HCT116 (cell line): ENCODE data around the gene NEURL1. TPM values are rescaled to one million over a fixed set of nuclear protein-coding genes. Genes with fewer than 3 reads are reported as not detected.

Experiments
- ATAC-seq: fragments of 200-7000 bp; cut with Tn5 transposase; 2 replicates; pipeline ENCODE4 v1.9.1; 2020; ENCODE audit warnings: mild to moderate bottlenecking, moderate library complexity
- BruUV-seq: library from RNA; stranded (reverse); fragments of 400-500 nt; replicated peaks from 2 replicates; lab custom pipeline; 2021; lab: Mats Ljungman, UMichigan
- CTCF ChIA-PET: fragments of 300-600 bp; sonication (Branson Sonifier 250); formaldehyde crosslinking; loops from one replicate; lab custom pipeline; 2021; ENCODE audit warnings: antibody characterized with exemption; lab: Charles Lee
- POLR2A ChIA-PET: fragments of 300-600, 350-600 bp; sonication (Branson Sonifier 250); formaldehyde crosslinking; loops from one replicate; lab custom pipeline; 2021; ENCODE audit warnings: antibody characterized with exemption; lab: Charles Lee
- RAD21 ChIA-PET, 2 experiments: fragments of 300-600 bp; sonication (Branson Sonifier 250); formaldehyde crosslinking; loops; one replicate each; lab custom pipeline; 2023; ENCODE audit warnings: low total read pairs in 2 of 2; ENCODE audit not compliant: uncharacterized antibody in 2 of 2, unreplicated experiment in 2 of 2, low non-redundant PET in 1 of 2; lab: Charles Lee
- DNase-seq: peaks from one replicate; pipeline ENCODE4 v3.0.0-alpha.2; 2010; ENCODE audit warnings: low read depth, low spot score
- H2AFZ ChIP-seq: fragments of 200-600 bp; shearing (Covaris generic), sonication (generic); 2 replicates; pipeline ENCODE4 v1.6.1; 2017; ENCODE audit warnings: low read depth, mixed run types, mixed read lengths, antibody characterized with exemption, low read length; ENCODE audit not compliant: poor library complexity, severe bottlenecking
- H3K27ac ChIP-seq: 2 replicates; pipeline ENCODE4 v1.5.1; 2012; ENCODE audit warnings: low read depth, low read length
- H3K27me3 ChIP-seq: fragments of 200-600 bp; sonication (generic); 2 replicates; pipeline ENCODE4 v1.6.1; 2016; ENCODE audit warnings: mixed run types, low read length, mixed read lengths; ENCODE audit not compliant: insufficient read depth
- H3K36me3 ChIP-seq, 2 experiments: fragments of 200-500 bp in 1 of 2; fragments of 200-600 bp in 1 of 2; sonication (Bioruptor generic) in 1 of 2; sonication (generic) in 1 of 2; 2 replicates each; pipeline versions ENCODE4 v1.5.1 to v1.6.1; 2014 to 2016; ENCODE audit warnings: low read length in 2 of 2, inconsistent platforms in 1 of 2, mixed read lengths in 1 of 2, mixed run types in 1 of 2; ENCODE audit not compliant: insufficient read depth in 2 of 2, control insufficient read depth in 1 of 2
- H3K4me1 ChIP-seq, 2 experiments: fragments of 200-600 bp in 1 of 2; sonication (generic) in 1 of 2; 2 replicates each; pipeline versions ENCODE4 v1.5.1 to v1.6.1; 2012 to 2017; ENCODE audit warnings: low read length in 2 of 2, inconsistent platforms in 1 of 2, mild to moderate bottlenecking in 1 of 2, mixed read lengths in 1 of 2, mixed run types in 1 of 2, moderate library complexity in 1 of 2; ENCODE audit not compliant: insufficient read depth in 2 of 2, control insufficient read depth in 1 of 2
- H3K4me2 ChIP-seq: fragments of 200-600 bp; sonication (generic); 2 replicates; pipeline ENCODE4 v1.6.1; 2017; ENCODE audit warnings: mixed run types, low read length, mixed read lengths
- H3K4me3 ChIP-seq, 2 experiments: fragments of 200-600 bp in 1 of 2; sonication (generic) in 1 of 2; replicated peaks in 1 of 2; 2 replicates each; pipeline ENCODE4 v1.5.1; 2011 to 2016; ENCODE audit warnings: low read length in 2 of 2, control low read depth in 1 of 2, low read depth in 1 of 2, mild to moderate bottlenecking in 1 of 2, mixed read lengths in 1 of 2, mixed run types in 1 of 2
- H3K79me2 ChIP-seq: fragments of 200-600 bp; sonication (generic); 2 replicates; pipeline ENCODE4 v1.6.1; 2017; ENCODE audit warnings: mild to moderate bottlenecking, mixed run types, low read length, moderate library complexity, mixed read lengths; ENCODE audit not compliant: insufficient read depth
- H3K9ac ChIP-seq: fragments of 200-600 bp; sonication (generic); 2 replicates; pipeline ENCODE4 v1.6.1; 2016; ENCODE audit warnings: low read length, mixed read lengths
- H3K9me2 ChIP-seq: fragments of 200-600 bp; sonication (generic), shearing (Covaris generic); 2 replicates; pipeline ENCODE4 v1.6.1; 2017; ENCODE audit warnings: mixed run types, mild to moderate bottlenecking, moderate library complexity; ENCODE audit not compliant: insufficient read depth
- H3K9me3 ChIP-seq, 2 experiments: fragments of 200-500 bp in 1 of 2; fragments of 200-600 bp in 1 of 2; sonication (Bioruptor generic) in 1 of 2; sonication (generic) in 1 of 2; 2 replicates each; pipeline ENCODE4 v1.6.1; 2014 to 2017; ENCODE audit warnings: low read length in 2 of 2, mixed read lengths in 2 of 2, inconsistent platforms in 1 of 2, low read depth in 1 of 2, mild to moderate bottlenecking in 1 of 2, mixed run types in 1 of 2, moderate library complexity in 1 of 2; ENCODE audit not compliant: control insufficient read depth in 1 of 2, insufficient read depth in 1 of 2
- H4K20me1 ChIP-seq: fragments of 200-600 bp; sonication (generic), shearing (Covaris generic); 2 replicates; pipeline ENCODE4 v1.6.1; 2017; ENCODE audit warnings: mixed run types, mild to moderate bottlenecking, moderate library complexity; ENCODE audit not compliant: insufficient read depth
- JUND ChIP-seq: IDR thresholded peaks from 2 replicates; pipeline ENCODE4 v1.6.1; 2012
- SRF ChIP-seq: IDR thresholded peaks from 2 replicates; pipeline ENCODE4 v1.6.1; 2012; ENCODE audit warnings: low read depth
- intact Hi-C: fragments of 100-400 bp; cut with micrococcal nuclease; formaldehyde crosslinking; loops from 2 replicates; pipeline ENCODE4 v1.10.0; 2022
- total RNA-seq: library from RNA; stranded (reverse); gene quantifications from one replicate; pipeline ENCODE4 v1.2.1, GENCODE V29; 2021; ENCODE audit not compliant: unreplicated experiment
- TF ChIP-seq, protein P1 (sequence below): IDR thresholded peaks from 2 replicates; pipeline ENCODE4 v1.6.1; 2012; ENCODE audit warnings: low read depth

Gene NEURL1
- total RNA-seq, 1 experiment from 2014 or later: 1.4 TPM

DNA sequence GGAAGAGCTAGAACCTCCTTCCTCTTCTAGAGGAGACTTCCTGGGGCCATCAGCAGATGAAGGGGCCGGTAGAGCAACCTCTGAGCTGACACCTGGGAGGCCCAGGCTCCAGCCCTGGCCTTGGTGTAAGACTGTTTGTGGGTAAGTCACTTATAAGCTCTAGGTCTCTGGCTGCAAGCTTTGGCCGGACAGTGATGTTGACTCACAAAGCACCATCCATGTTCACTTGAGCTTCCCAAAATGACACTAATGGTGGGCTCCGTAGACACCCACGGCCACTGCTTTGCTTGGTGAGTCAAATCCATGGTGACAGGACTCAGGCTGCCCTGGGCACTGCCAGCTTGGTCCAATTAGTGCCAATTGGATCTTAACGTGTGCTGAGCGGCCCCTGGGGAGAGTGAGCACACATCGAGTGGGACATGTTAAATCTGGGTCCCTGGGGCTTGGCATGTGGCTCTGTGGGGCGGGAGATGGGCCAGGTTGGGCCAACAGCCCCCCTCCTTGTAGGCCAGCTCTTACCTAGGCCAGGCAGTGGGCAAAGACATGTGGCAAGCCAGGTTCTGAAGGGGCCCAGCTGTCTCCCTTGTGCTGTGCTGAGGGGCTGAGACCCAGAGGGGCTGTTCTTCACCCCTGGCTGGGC is 16.7 kb downstream of the NEURL1 start:
- H3K9me3 ChIP-seq: no peaks in the 10 kb centered on the region
- no peak for DNase-seq
- no peak overlapping the region for H3K9ac ChIP-seq
- H3K4me1 ChIP-seq: peaks cover 0 to 6% of the 10 kb centered on the region in 2 experiments; a peak in 1 of 4 replicates
- ATAC-seq: no peak
- intact Hi-C loops: no loop called here
- no peaks in the 10 kb centered on the region for H4K20me1 ChIP-seq
- H2AFZ ChIP-seq: no peak overlapping the region
- no peaks in the 10 kb centered on the region for H3K36me3 ChIP-seq
- ChIA-PET POLR2A (no interaction called here), CTCF (interaction anchor here (0.6 to 1.3 kb wide), 3 partner anchors 24 to 411 kb away, joined by 3 to 5 read pairs (median 5); no protein-coding TSS in a partner anchor), RAD21 (interaction anchor here in 1 of 2 experiments (0.6 kb wide), 1 partner anchor 15 kb away, joined by 3 read pairs; no protein-coding TSS in a partner anchor)
- TF ChIP-seq SRF: no peak
- TF ChIP-seq, protein P1, sequence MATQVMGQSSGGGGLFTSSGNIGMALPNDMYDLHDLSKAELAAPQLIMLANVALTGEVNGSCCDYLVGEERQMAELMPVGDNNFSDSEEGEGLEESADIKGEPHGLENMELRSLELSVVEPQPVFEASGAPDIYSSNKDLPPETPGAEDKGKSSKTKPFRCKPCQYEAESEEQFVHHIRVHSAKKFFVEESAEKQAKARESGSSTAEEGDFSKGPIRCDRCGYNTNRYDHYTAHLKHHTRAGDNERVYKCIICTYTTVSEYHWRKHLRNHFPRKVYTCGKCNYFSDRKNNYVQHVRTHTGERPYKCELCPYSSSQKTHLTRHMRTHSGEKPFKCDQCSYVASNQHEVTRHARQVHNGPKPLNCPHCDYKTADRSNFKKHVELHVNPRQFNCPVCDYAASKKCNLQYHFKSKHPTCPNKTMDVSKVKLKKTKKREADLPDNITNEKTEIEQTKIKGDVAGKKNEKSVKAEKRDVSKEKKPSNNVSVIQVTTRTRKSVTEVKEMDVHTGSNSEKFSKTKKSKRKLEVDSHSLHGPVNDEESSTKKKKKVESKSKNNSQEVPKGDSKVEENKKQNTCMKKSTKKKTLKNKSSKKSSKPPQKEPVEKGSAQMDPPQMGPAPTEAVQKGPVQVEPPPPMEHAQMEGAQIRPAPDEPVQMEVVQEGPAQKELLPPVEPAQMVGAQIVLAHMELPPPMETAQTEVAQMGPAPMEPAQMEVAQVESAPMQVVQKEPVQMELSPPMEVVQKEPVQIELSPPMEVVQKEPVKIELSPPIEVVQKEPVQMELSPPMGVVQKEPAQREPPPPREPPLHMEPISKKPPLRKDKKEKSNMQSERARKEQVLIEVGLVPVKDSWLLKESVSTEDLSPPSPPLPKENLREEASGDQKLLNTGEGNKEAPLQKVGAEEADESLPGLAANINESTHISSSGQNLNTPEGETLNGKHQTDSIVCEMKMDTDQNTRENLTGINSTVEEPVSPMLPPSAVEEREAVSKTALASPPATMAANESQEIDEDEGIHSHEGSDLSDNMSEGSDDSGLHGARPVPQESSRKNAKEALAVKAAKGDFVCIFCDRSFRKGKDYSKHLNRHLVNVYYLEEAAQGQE: no peak
- no peak for TF ChIP-seq JUND
- H3K9me2 ChIP-seq: no peaks in the 10 kb centered on the region
- no peak overlapping the region for H3K4me3 ChIP-seq
- BruUV-seq: no TSS peak
- H3K79me2 ChIP-seq: no peaks in the 10 kb centered on the region
- no peaks in the 10 kb centered on the region for H3K27me3 ChIP-seq
- H3K4me2 ChIP-seq: no peak overlapping the region
- H3K27ac ChIP-seq: no peak overlapping the region
